Glutamatergic neuron (in vitro differentiated cells): ENCODE measurements around the gene RBM44. TPM values are rescaled to one million over a fixed set of nuclear protein-coding genes. Genes with fewer than 3 reads are reported as not detected.

Experiments used
- DNase-seq: peaks from one replicate; pipeline ENCODE4 v3.0.0; 2022
- H3K27ac Mint-ChIP-seq: one replicate; pipeline ENCODE4 v1.8.0; 2020; ENCODE audit warnings: mild to moderate bottlenecking, mixed read lengths, inconsistent platforms; ENCODE audit not compliant: unreplicated experiment
- H3K27me3 Mint-ChIP-seq: one replicate; pipeline ENCODE4 v1.8.0; 2020; ENCODE audit warnings: mild to moderate bottlenecking, moderate library complexity, mixed read lengths, inconsistent platforms; ENCODE audit not compliant: unreplicated experiment
- H3K36me3 Mint-ChIP-seq: one replicate; pipeline ENCODE4 v1.8.0; 2020; ENCODE audit warnings: mild to moderate bottlenecking, mixed read lengths, inconsistent platforms; ENCODE audit not compliant: unreplicated experiment
- H3K4me1 Mint-ChIP-seq: one replicate; pipeline ENCODE4 v1.8.0; 2020; ENCODE audit warnings: mild to moderate bottlenecking, low read depth, mixed read lengths, inconsistent platforms; ENCODE audit not compliant: unreplicated experiment
- H3K4me3 Mint-ChIP-seq: one replicate; pipeline ENCODE4 v1.8.0; 2020; ENCODE audit warnings: mild to moderate bottlenecking, mixed read lengths, inconsistent platforms; ENCODE audit not compliant: unreplicated experiment
- H3K9me3 Mint-ChIP-seq: one replicate; pipeline ENCODE4 v1.8.0; 2020; ENCODE audit warnings: mild to moderate bottlenecking, moderate library complexity, mixed read lengths, inconsistent platforms; ENCODE audit not compliant: unreplicated experiment
- CTCF ChIP-seq: fragments of 200-600 bp; sonication (generic); IDR thresholded peaks from one replicate; pipeline ENCODE4 v1.5.0; 2021; ENCODE audit not compliant: partially characterized antibody, unreplicated experiment
- total RNA-seq: library from RNA; stranded (reverse); fragmentation: NEBNext Ultra II Directional; extraction: Animal tissue kit (Norgen Biotek cat#: 25700); gene quantifications from one replicate; pipeline ENCODE4 v1.2.1, GENCODE V29; 2021; ENCODE audit not compliant: unreplicated experiment

RBM44 gene
- total RNA-seq, 1 donor from 2014 or later = 1.3 TPM

DNA sequence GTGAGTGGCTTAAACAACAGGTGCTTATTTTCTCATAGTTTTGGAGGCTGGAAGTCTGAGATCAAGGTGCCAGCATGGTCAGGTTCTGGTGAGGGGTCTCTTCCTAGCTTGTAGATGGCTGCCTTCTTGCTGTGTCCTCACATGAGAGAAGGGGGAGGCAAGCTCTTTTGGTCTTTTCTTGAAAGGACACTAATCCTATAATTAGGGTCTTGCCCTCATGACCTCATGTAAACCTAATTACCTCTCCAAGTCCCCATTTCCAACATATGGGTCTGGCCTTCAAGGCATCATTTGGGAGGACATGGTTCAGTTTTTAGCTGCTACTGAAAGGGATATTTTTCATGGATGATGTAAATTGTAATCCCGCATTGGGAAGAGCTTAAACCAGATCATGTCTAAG is 18.0 kb downstream of the RBM44 start:
- H3K4me1 Mint-ChIP-seq = peaks cover 9% of the 10 kb centered on the region
- no peak overlapping the region for H3K4me3 Mint-ChIP-seq
- no peak for TF ChIP-seq CTCF
- H3K36me3 Mint-ChIP-seq = no peaks in the 10 kb centered on the region
- DNase-seq = no peak
- H3K27ac Mint-ChIP-seq = no peak overlapping the region
- H3K9me3 Mint-ChIP-seq = no peaks in the 10 kb centered on the region
- no peaks in the 10 kb centered on the region for H3K27me3 Mint-ChIP-seq

DNA sequence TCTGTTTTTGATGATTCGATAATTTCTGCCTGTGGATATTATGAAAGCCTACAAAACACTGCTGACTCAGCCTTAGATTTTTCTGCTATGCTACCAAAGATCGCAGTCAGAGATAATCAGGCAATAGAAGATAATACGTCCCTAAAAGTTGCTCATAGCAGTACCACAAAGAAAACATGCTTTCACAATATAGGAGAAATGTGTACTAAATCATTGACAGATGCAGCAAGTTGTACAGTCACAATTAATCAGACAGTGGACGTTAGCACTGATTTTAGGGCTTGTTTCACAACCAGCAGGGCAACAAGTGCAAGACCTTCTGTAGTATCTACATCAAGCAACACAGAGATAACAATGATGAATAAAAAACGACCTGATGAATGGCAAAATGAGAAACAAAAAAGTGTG is 19.5 kb downstream of the RBM44 start:
- H3K27ac Mint-ChIP-seq = no peak overlapping the region

GRCh38 chr2:237819231-237819630 is 20.7 kb downstream of the RBM44 start:
- Mint-ChIP-seq H3K36me3 (no peaks in the 10 kb centered on the region), H3K9me3 (no peaks in the 10 kb centered on the region), H3K4me1 (peaks cover 2% of the 10 kb centered on the region), H3K27ac (no peak overlapping the region), H3K27me3 (no peaks in the 10 kb centered on the region), H3K4me3 (no peak overlapping the region)
- TF ChIP-seq CTCF = no peak
- no peak for DNase-seq

More for the DNA sequence above, 19.5 kb downstream of the RBM44 start:
- TF ChIP-seq CTCF = no peak
- H3K36me3 Mint-ChIP-seq = no peaks in the 10 kb centered on the region
- peaks cover 2% of the 10 kb centered on the region for H3K4me1 Mint-ChIP-seq
- no peaks in the 10 kb centered on the region for H3K27me3 Mint-ChIP-seq
- no peaks in the 10 kb centered on the region for H3K9me3 Mint-ChIP-seq
- DNase-seq = no peak
- H3K4me3 Mint-ChIP-seq = no peak overlapping the region

DNA sequence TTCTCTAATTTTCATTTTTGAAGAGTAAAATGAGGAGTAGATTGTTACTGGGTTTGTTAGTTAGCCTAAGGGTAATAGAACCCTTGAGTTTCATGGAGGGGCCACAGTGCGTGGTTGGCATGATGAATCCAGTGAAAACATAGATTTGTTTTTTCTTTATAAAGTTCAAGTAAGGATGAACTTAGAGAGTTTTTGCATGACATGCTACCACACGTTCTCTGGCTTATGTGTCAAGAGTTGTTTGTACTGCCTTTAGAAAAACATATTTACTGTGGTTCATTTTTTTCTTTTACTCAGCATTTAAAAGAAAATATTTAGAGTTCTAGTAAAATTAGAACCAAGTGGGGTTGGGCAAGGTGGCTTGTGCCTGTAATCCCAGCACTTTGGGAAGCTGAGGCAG is 21.8 kb downstream of the RBM44 start:
- H3K27ac Mint-ChIP-seq = no peak overlapping the region
- H3K27me3 Mint-ChIP-seq = no peaks in the 10 kb centered on the region
- no peak for DNase-seq
- no peaks in the 10 kb centered on the region for H3K9me3 Mint-ChIP-seq
- H3K4me3 Mint-ChIP-seq = no peak overlapping the region
- no peak for TF ChIP-seq CTCF
- no peaks in the 10 kb centered on the region for H3K36me3 Mint-ChIP-seq
- H3K4me1 Mint-ChIP-seq = peaks cover 2% of the 10 kb centered on the region

GRCh38 chr2:237823544-237823943 is 25.0 kb downstream of the RBM44 start:
- DNase-seq = no peak
- Mint-ChIP-seq H3K4me3 (no peak overlapping the region), H3K4me1 (no peaks in the 10 kb centered on the region), H3K9me3 (no peaks in the 10 kb centered on the region), H3K27me3 (no peaks in the 10 kb centered on the region), H3K36me3 (no peaks in the 10 kb centered on the region), H3K27ac (no peak overlapping the region)
- no peak for TF ChIP-seq CTCF
